ENCODE data around the gene CPED1. TPM values are rescaled to one million over a fixed set of nuclear protein-coding genes. Genes with fewer than 3 reads are reported as not detected.
"Not testable (repeated sequence)": the region's sequence is repeated elsewhere in the genome, so short reads cannot be mapped to it uniquely, and the experiment has no call there.

CPED1 gene
- total and polyA plus RNA-seq, 7 experiments from 2014 or later: 0.10 to 4.5 (median 0.40) TPM; not detected in 2

GRCh38 chr7:121113288-121113687, 124.8 kb downstream of the CPED1 start:
- intact Hi-C loops (cut with micrococcal nuclease): no loop called here
- ChIA-PET CTCF (no interaction called here), POLR2A (interaction anchor here (0.6 kb wide), 1 partner anchor 132 kb away, joined by 3 read pairs; no protein-coding TSS in a partner anchor)
- Mint-ChIP-seq H3K4me3 (no peak overlapping the region), H3K36me3 (no peaks in the 10 kb centered on the region), H3K27me3 (peaks cover 0 to 20% (median 7%) of the 10 kb centered on the region in 5 donors), H3K9me3 (no peaks in the 10 kb centered on the region), H3K27ac (no peak overlapping the region), H3K4me1 (no peaks in the 10 kb centered on the region)
- Histone ChIP-seq H3K4me3 (ENCODE audit: low read length) (no peak overlapping the region), H3K27me3 (ENCODE audit: control insufficient read depth in 2 of 2, insufficient read depth in 2 of 2, low read length in 2 of 2) (no peaks in the 10 kb centered on the region), H3K9me3 (ENCODE audit: control insufficient read depth in 2 of 3, low read length in 3 of 3) (no peaks in the 10 kb centered on the region), H3K27ac (ENCODE audit: low read depth, low read length) (no peak overlapping the region), H3K36me3 (ENCODE audit: control insufficient read depth in 2 of 3, insufficient read depth in 3 of 3, low read length in 3 of 3) (no peaks in the 10 kb centered on the region), H3K4me1 (ENCODE audit: control insufficient read depth in 2 of 2, insufficient read depth in 2 of 2, low read length in 2 of 2) (no peaks in the 10 kb centered on the region)
- no peak for DNase-seq
- no peak for ATAC-seq

- Histone ChIP-seq H3K27ac (ENCODE audit: low read depth, low read length) (no peak overlapping the region), H3K4me3 (ENCODE audit: low read length) (no peak overlapping the region), H3K4me1 (ENCODE audit: control insufficient read depth in 2 of 2, insufficient read depth in 2 of 2, low read length in 2 of 2) (no peaks in the 10 kb centered on the region), H3K36me3 (ENCODE audit: control insufficient read depth in 2 of 3, insufficient read depth in 3 of 3, low read length in 3 of 3) (no peaks in the 10 kb centered on the region), H3K9me3 (ENCODE audit: control insufficient read depth in 2 of 3, low read length in 3 of 3) (no peaks in the 10 kb centered on the region), H3K27me3 (ENCODE audit: control insufficient read depth in 2 of 2, insufficient read depth in 2 of 2, low read length in 2 of 2) (no peaks in the 10 kb centered on the region)
- ChIA-PET CTCF (no interaction called here), POLR2A (no interaction called here)
- H3K36me3 Mint-ChIP-seq: no peaks in the 10 kb centered on the region
- no peak overlapping the region for H3K4me3 Mint-ChIP-seq
- peaks cover 0 to 13% (median 3%) of the 10 kb centered on the region in 5 donors for H3K27me3 Mint-ChIP-seq
- intact Hi-C loops (cut with micrococcal nuclease): no loop called here
- no peak overlapping the region for H3K27ac Mint-ChIP-seq
- ATAC-seq: no peak
- H3K9me3 Mint-ChIP-seq: no peaks in the 10 kb centered on the region
- DNase-seq: no peak
- no peaks in the 10 kb centered on the region for H3K4me1 Mint-ChIP-seq
Observed at GRCh38 chr7:121116396-121116795, 127.9 kb downstream of the CPED1 start.

GRCh38 chr7:121119047-121119446, 130.5 kb downstream of the CPED1 start:
- DNase-seq: no peak
- no peaks in the 10 kb centered on the region for H3K27me3 ChIP-seq (ENCODE audit: control insufficient read depth in 2 of 2, insufficient read depth in 2 of 2, low read length in 2 of 2)
- Mint-ChIP-seq H3K27ac (no peak overlapping the region), H3K36me3 (no peaks in the 10 kb centered on the region), H3K4me3 (no peak overlapping the region), H3K4me1 (no peaks in the 10 kb centered on the region), H3K27me3 (peaks cover 2 to 13% (median 3%) of the 10 kb centered on the region in 5 donors), H3K9me3 (no peaks in the 10 kb centered on the region)
- no peaks in the 10 kb centered on the region for H3K4me1 ChIP-seq (ENCODE audit: control insufficient read depth in 2 of 2, insufficient read depth in 2 of 2, low read length in 2 of 2)
- H3K27ac ChIP-seq (ENCODE audit: low read depth, low read length): no peak overlapping the region
- H3K9me3 ChIP-seq (ENCODE audit: control insufficient read depth in 2 of 3, low read length in 3 of 3): no peaks in the 10 kb centered on the region
- ChIA-PET POLR2A (no interaction called here), CTCF (no interaction called here)
- no peak overlapping the region for H3K4me3 ChIP-seq (ENCODE audit: low read length)
- no peak for ATAC-seq
- no peaks in the 10 kb centered on the region for H3K36me3 ChIP-seq (ENCODE audit: control insufficient read depth in 2 of 3, insufficient read depth in 3 of 3, low read length in 3 of 3)
- intact Hi-C loops (cut with micrococcal nuclease): no loop called here

GRCh38 chr7:121123032-121123431, 134.5 kb downstream of the CPED1 start:
- intact Hi-C loops (cut with micrococcal nuclease): no loop called here
- ATAC-seq: no peak
- Mint-ChIP-seq H3K4me1 (no peaks in the 10 kb centered on the region), H3K27ac (no peak overlapping the region), H3K4me3 (no peak overlapping the region), H3K27me3 (peaks cover 3 to 14% (median 7%) of the 10 kb centered on the region in 5 donors), H3K36me3 (no peaks in the 10 kb centered on the region), H3K9me3 (no peaks in the 10 kb centered on the region)
- POLR2A ChIA-PET: no interaction called here
- CTCF ChIA-PET: no interaction called here
- Histone ChIP-seq H3K27me3 (ENCODE audit: control insufficient read depth in 2 of 2, insufficient read depth in 2 of 2, low read length in 2 of 2) (no peaks in the 10 kb centered on the region), H3K36me3 (ENCODE audit: control insufficient read depth in 2 of 3, insufficient read depth in 3 of 3, low read length in 3 of 3) (no peaks in the 10 kb centered on the region), H3K4me1 (ENCODE audit: control insufficient read depth in 2 of 2, insufficient read depth in 2 of 2, low read length in 2 of 2) (no peaks in the 10 kb centered on the region), H3K9me3 (ENCODE audit: control insufficient read depth in 2 of 3, low read length in 3 of 3) (no peaks in the 10 kb centered on the region), H3K27ac (ENCODE audit: low read depth, low read length) (no peak overlapping the region), H3K4me3 (ENCODE audit: low read length) (no peak overlapping the region)
- DNase-seq: no peak

- H3K27ac ChIP-seq (ENCODE audit: low read depth, low read length); POLR2A ChIA-PET; H3K9me3 Mint-ChIP-seq; H3K36me3 ChIP-seq (ENCODE audit: control insufficient read depth in 2 of 3, insufficient read depth in 3 of 3, low read length in 3 of 3); intact Hi-C loops (cut with micrococcal nuclease); H3K4me1 Mint-ChIP-seq; ATAC-seq; H3K4me3 Mint-ChIP-seq; H3K27ac Mint-ChIP-seq; H3K4me1 ChIP-seq (ENCODE audit: control insufficient read depth in 2 of 2, insufficient read depth in 2 of 2, low read length in 2 of 2); DNase-seq; H3K9me3 ChIP-seq (ENCODE audit: control insufficient read depth in 2 of 3, low read length in 3 of 3); H3K36me3 Mint-ChIP-seq; H3K4me3 ChIP-seq (ENCODE audit: low read length); H3K27me3 ChIP-seq (ENCODE audit: control insufficient read depth in 2 of 2, insufficient read depth in 2 of 2, low read length in 2 of 2); CTCF ChIA-PET: not testable (repeated sequence)
- H3K27me3 Mint-ChIP-seq: peaks cover 0 to 14% (median 7%) of the 10 kb centered on the region in 5 donors
Observed at GRCh38 chr7:121125454-121125853, 136.9 kb downstream of the CPED1 start.

GRCh38 chr7:121126201-121126600, 137.7 kb downstream of the CPED1 start:
- H3K36me3 Mint-ChIP-seq: no peaks in the 10 kb centered on the region
- no peaks in the 10 kb centered on the region for H3K27me3 ChIP-seq (ENCODE audit: control insufficient read depth in 2 of 2, insufficient read depth in 2 of 2, low read length in 2 of 2)
- H3K27me3 Mint-ChIP-seq: peaks cover 0 to 14% (median 7%) of the 10 kb centered on the region in 5 donors
- H3K4me3 Mint-ChIP-seq: no peak overlapping the region
- H3K4me3 ChIP-seq (ENCODE audit: low read length): no peak overlapping the region
- H3K27ac Mint-ChIP-seq: no peak overlapping the region
- no peaks in the 10 kb centered on the region for H3K36me3 ChIP-seq (ENCODE audit: control insufficient read depth in 2 of 3, insufficient read depth in 3 of 3, low read length in 3 of 3)
- H3K9me3 Mint-ChIP-seq: no peaks in the 10 kb centered on the region
- H3K27ac ChIP-seq (ENCODE audit: low read depth, low read length): no peak overlapping the region
- POLR2A ChIA-PET: no interaction called here
- no peaks in the 10 kb centered on the region for H3K4me1 ChIP-seq (ENCODE audit: control insufficient read depth in 2 of 2, insufficient read depth in 2 of 2, low read length in 2 of 2)
- ATAC-seq (no peak), DNase-seq (no peak)
- no peaks in the 10 kb centered on the region for H3K9me3 ChIP-seq (ENCODE audit: control insufficient read depth in 2 of 3, low read length in 3 of 3)
- intact Hi-C loops (cut with micrococcal nuclease): loop anchor here (2.0 kb wide), 2 partner anchors 421 to 869 kb away; no protein-coding TSS in a partner anchor
- H3K4me1 Mint-ChIP-seq: no peaks in the 10 kb centered on the region
- CTCF ChIA-PET: no interaction called here

GRCh38 chr7:121126801-121127534, 138.5 kb downstream of the CPED1 start:
- H3K4me3 Mint-ChIP-seq: no peak overlapping the region
- CTCF ChIA-PET: no interaction called here

More at GRCh38 chr7:121126801-121127534, 138.5 kb downstream of the CPED1 start:
- no peak for DNase-seq
- H3K9me3 ChIP-seq (ENCODE audit: control insufficient read depth in 2 of 3, low read length in 3 of 3): no peaks in the 10 kb centered on the region
- H3K4me1 Mint-ChIP-seq: no peaks in the 10 kb centered on the region
- no peaks in the 10 kb centered on the region for H3K27me3 ChIP-seq (ENCODE audit: control insufficient read depth in 2 of 2, insufficient read depth in 2 of 2, low read length in 2 of 2)
- no peaks in the 10 kb centered on the region for H3K36me3 ChIP-seq (ENCODE audit: control insufficient read depth in 2 of 3, insufficient read depth in 3 of 3, low read length in 3 of 3)
- H3K4me3 ChIP-seq (ENCODE audit: low read length): no peak overlapping the region
- intact Hi-C loops (cut with micrococcal nuclease): loop anchor here (2.0 kb wide), 2 partner anchors 420 to 868 kb away; no protein-coding TSS in a partner anchor
- no peaks in the 10 kb centered on the region for H3K9me3 Mint-ChIP-seq
- H3K36me3 Mint-ChIP-seq: no peaks in the 10 kb centered on the region
- POLR2A ChIA-PET: no interaction called here
- ATAC-seq: no peak
- H3K27me3 Mint-ChIP-seq: peaks cover 0 to 18% (median 7%) of the 10 kb centered on the region in 5 donors
- H3K4me1 ChIP-seq (ENCODE audit: control insufficient read depth in 2 of 2, insufficient read depth in 2 of 2, low read length in 2 of 2): no peaks in the 10 kb centered on the region
- H3K27ac ChIP-seq (ENCODE audit: low read depth, low read length): no peak overlapping the region
- no peak overlapping the region for H3K27ac Mint-ChIP-seq
